ENCODE data around the gene FAM78B. TPM values are rescaled to one million over a fixed set of nuclear protein-coding genes. Genes with fewer than 3 reads are reported as not detected.

FAM78B gene
- total and polyA plus RNA-seq, 11 donors, result 1.2 to 9.4 (median 2.7) TPM

DNA sequence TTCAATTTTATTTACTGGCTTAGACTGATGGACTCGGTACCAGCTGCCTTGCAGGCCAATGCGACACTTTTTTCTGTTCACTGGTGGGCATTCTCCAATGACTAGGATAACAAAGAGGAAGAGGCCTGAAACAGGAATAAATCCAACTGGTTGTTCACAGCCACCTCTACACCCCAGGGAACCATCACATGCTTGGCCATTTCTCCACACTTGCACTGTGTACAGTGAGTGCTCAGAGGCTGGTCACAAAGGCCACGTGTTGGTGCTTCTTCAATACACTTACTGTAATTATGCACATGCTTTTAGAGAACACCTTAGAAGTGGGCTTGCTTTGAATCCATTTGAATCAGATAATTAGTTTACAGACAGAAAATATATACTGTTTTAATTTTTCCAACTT, 113.4 kb downstream of the FAM78B start:
- H3K27ac ChIP-seq, result no peak overlapping the region
- H3K4me3 ChIP-seq, result no peak overlapping the region
- no peak for ATAC-seq
- intact Hi-C loops (cut with DNase I), result no loop called here
- no peak for DNase-seq
- H3K4me1 ChIP-seq, result peaks cover 0 to 6% (median 0%) of the 10 kb centered on the region in 12 donors
- 82 to 91% (median 84%) methylated on average over 3 of the region's 3 CpGs for WGBS, 4 donors
- H3K36me3 ChIP-seq, result no peaks in the 10 kb centered on the region
- TF ChIP-seq, protein P1, sequence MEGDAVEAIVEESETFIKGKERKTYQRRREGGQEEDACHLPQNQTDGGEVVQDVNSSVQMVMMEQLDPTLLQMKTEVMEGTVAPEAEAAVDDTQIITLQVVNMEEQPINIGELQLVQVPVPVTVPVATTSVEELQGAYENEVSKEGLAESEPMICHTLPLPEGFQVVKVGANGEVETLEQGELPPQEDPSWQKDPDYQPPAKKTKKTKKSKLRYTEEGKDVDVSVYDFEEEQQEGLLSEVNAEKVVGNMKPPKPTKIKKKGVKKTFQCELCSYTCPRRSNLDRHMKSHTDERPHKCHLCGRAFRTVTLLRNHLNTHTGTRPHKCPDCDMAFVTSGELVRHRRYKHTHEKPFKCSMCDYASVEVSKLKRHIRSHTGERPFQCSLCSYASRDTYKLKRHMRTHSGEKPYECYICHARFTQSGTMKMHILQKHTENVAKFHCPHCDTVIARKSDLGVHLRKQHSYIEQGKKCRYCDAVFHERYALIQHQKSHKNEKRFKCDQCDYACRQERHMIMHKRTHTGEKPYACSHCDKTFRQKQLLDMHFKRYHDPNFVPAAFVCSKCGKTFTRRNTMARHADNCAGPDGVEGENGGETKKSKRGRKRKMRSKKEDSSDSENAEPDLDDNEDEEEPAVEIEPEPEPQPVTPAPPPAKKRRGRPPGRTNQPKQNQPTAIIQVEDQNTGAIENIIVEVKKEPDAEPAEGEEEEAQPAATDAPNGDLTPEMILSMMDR (IDR thresholded peaks at IDR 0.05), result no peak
- no peak for TF ChIP-seq POLR2A (IDR thresholded peaks at IDR 0.05)
- H3K9me3 ChIP-seq, result no peaks in the 10 kb centered on the region
- H3K27me3 ChIP-seq, result peaks cover 0 to 12% (median 0%) of the 10 kb centered on the region in 9 donors

DNA sequence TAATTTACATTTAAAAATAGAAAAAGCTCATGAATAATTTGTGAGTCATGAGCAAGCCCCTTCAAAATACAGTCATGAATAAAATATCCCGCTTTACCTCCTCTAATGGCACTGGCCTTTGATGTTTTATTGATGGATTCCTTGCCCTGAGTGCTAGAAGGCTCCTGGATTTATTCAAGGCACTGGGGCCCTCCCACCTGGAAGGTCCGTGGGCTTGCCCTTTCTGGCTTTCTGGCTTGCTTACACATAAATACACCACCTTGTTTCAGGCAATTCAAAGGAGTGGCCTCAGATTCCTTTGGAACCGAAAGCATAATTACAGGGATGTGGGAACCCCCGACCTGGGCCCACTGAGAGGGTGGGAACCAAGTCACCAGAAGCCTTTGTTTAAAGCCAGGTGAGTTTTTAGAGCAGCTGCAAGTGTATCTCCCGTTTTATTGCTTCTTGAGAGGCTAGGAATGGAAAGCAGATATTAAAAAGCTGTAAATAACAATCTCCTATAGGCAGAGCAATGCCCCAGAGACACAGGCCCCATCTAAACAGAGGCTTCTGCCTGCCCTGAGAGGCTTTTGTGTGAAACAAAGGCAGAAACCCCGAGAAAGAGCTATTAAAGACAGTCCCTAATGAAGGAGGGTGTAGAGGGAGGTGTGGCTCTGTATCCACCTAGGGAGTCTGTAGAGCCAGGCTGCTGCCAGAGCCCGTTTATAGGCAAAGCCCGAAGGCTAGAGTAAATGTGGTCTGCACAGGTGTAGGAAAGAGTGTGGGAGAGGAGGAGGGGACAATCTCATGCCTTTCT, 126.4 kb downstream of the FAM78B start:
- Histone ChIP-seq H3K36me3 (no peaks in the 10 kb centered on the region), H3K4me1 (no peaks in the 10 kb centered on the region), H3K4me3 (no peak overlapping the region), H3K27ac (no peak overlapping the region), H3K9me3 (no peaks in the 10 kb centered on the region), H3K27me3 (peaks cover 0 to 6% (median 0%) of the 10 kb centered on the region in 9 donors)
- DNase-seq, result no peak
- WGBS, 4 donors, result 51 to 64% (median 58%) methylated on average over 8 of the region's 8 CpGs
- TF ChIP-seq POLR2A (IDR thresholded peaks at IDR 0.05), result no peak
- TF ChIP-seq, protein P1 (IDR thresholded peaks at IDR 0.05), result no peak
- intact Hi-C loops (cut with DNase I), result no loop called here
- no peak for ATAC-seq

DNA sequence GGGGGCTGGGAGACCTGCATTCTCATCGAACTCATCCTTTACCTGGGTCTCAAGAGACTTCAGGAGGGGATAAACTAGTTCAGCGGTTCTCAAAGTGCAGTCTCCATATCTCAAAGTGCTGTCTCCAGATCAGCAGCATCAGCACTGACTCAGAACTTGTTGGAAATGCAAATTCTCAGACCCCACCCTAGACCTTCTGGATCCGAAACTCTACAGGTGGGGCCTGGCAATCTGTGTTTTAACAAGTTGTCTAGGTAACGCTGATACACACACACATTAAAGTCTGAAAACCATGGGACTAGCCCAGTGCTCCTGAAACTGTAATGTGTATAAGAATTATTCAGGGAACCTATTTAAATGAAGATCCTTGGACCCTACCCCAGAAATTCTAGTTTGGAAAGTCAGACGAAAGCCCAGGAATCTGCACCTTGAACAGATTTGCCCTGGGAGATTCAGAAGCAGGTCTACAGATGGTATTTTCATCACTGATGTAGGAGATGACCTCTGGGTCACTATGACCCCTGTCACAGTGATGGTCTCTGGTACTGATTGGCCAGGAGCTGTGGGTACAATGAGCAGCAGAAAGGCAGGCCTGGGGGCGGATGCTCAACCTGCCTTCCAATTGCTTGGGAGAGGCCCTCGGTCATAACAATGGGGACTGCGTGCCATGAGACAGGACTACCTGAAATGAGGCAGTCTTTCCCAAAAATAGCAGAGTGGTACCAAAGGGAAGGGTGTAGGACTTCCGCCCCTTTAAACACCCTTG, 127.2 kb downstream of the FAM78B start:
- Histone ChIP-seq H3K9me3 (no peaks in the 10 kb centered on the region), H3K4me1 (no peaks in the 10 kb centered on the region), H3K27ac (no peak overlapping the region), H3K4me3 (no peak overlapping the region), H3K36me3 (no peaks in the 10 kb centered on the region), H3K27me3 (peaks cover 0 to 6% (median 0%) of the 10 kb centered on the region in 9 donors)
- 81 to 87% (median 84%) methylated on average over 9 of the region's 9 CpGs for WGBS, 4 donors
- no peak for TF ChIP-seq POLR2A (IDR thresholded peaks at IDR 0.05)
- TF ChIP-seq, protein P1 (IDR thresholded peaks at IDR 0.05), result no peak
- intact Hi-C loops (cut with DNase I), result no loop called here
- ATAC-seq (no peak), DNase-seq (no peak)

DNA sequence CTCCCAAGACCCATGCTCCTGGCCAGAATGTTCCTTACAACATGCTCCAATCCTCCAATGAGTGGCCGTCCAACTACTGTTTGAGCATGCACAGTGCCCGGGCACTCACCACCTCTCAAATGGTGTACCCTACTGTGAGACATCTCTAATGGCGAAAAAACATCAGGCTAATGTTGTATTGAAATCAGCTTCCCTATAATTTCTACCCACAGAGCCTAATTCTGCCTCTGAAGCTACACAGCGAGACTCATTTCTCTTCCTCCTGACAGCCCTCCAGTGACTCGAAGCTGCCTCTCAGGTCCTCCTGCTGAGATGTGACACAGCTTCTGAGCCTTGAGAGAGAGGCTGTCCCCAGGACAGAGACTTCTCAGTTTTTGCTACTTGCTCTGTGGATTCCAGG, 130.7 kb downstream of the FAM78B start:
- Histone ChIP-seq H3K36me3 (no peaks in the 10 kb centered on the region), H3K9me3 (no peaks in the 10 kb centered on the region), H3K27me3 (no peaks in the 10 kb centered on the region), H3K4me1 (peaks cover 0 to 11% (median 0%) of the 10 kb centered on the region in 12 donors), H3K4me3 (no peak overlapping the region), H3K27ac (no peak overlapping the region)
- WGBS, 4 donors, result 75 to 81% (median 78%) methylated on average over 5 of the region's 5 CpGs
- DNase-seq (no peak), ATAC-seq (no peak)
- intact Hi-C loops (cut with DNase I), result no loop called here
- TF ChIP-seq POLR2A (IDR thresholded peaks at IDR 0.05), result no peak
- TF ChIP-seq, protein P1 (IDR thresholded peaks at IDR 0.05), result no peak

Measured in heart left ventricle (tissue), 16 donors.